ENCODE results near the gene CREBRF. TPM values are rescaled to one million over a fixed set of nuclear protein-coding genes. Genes with fewer than 3 reads are reported as not detected.

CREBRF gene
- total and polyA plus RNA-seq, 2 experiments from 2014 or later, result 2.0 to 3.5 TPM

GRCh38 chr5:173159256-173159655 is 103.1 kb downstream of the CREBRF start:
- Histone ChIP-seq H4K20me1 (replicated peaks; ENCODE audit: insufficient read depth) (0 out of 2 replicates have a peak, but pooled peaks cover 4% of the 10 kb centered on the region), H3K36me3 (ENCODE audit: insufficient read depth) (peaks cover 7% of the 10 kb centered on the region; the same call in 1 of the 2 replicates), H3K4me3 (no peak overlapping the region), H3K27ac (ENCODE audit: low read depth) (no peak overlapping the region), H3K27me3 (ENCODE audit: insufficient read depth) (no peaks in the 10 kb centered on the region), H3K79me2 (replicated peaks; ENCODE audit: insufficient read depth) (no peaks in the 10 kb centered on the region), H3F3A (replicated peaks; ENCODE audit: low read depth) (no peaks in the 10 kb centered on the region), H3K4me2 (no peak overlapping the region), H3K9me2 (ENCODE audit: insufficient read depth) (no peaks in the 10 kb centered on the region), H3K4me1 (ENCODE audit: insufficient read depth) (no peaks in the 10 kb centered on the region), H2AFZ (no peak overlapping the region)
- no peak overlapping the region for H3K27ac Mint-ChIP-seq
- no peaks in the 10 kb centered on the region for H3K9me3 Mint-ChIP-seq
- ATAC-seq (no peak), DNase-seq (ENCODE audit: low spot score) (no peak)
- peaks cover 6% of the 10 kb centered on the region for H3K27me3 Mint-ChIP-seq (ENCODE audit: insufficient read depth, low read depth, poor library complexity)
- no peaks in the 10 kb centered on the region for H3K4me1 Mint-ChIP-seq
- H3K36me3 Mint-ChIP-seq (ENCODE audit: low read depth), result peaks cover 20% of the 10 kb centered on the region
- TF ChIP-seq ZNF331 (CRISPR knock-in tag; IDR thresholded peaks at IDR 0.05; ENCODE audit: low read depth) (no peak), NANOG (IDR thresholded peaks at IDR 0.05; ENCODE audit: borderline replicate concordance) (no peak), CREB1 (CRISPR knock-in tag; IDR thresholded peaks at IDR 0.05; ENCODE audit: low read depth) (no peak), ZNF462 (CRISPR knock-in tag; IDR thresholded peaks at IDR 0.05) (no peak), JUNB (IDR thresholded peaks at IDR 0.05; ENCODE audit: unreplicated experiment) (no peak), STAT1 (IDR thresholded peaks at IDR 0.05; ENCODE audit: unreplicated experiment) (no peak), EZH2phosphoT487 (IDR thresholded peaks at IDR 0.05; ENCODE audit: unreplicated experiment) (no peak), POLR2AphosphoS5 (IDR thresholded peaks at IDR 0.05; ENCODE audit: low read depth) (no peak), ZNF114 (CRISPR knock-in tag; IDR thresholded peaks at IDR 0.05) (no peak)
- TF ChIP-seq, protein P1, sequence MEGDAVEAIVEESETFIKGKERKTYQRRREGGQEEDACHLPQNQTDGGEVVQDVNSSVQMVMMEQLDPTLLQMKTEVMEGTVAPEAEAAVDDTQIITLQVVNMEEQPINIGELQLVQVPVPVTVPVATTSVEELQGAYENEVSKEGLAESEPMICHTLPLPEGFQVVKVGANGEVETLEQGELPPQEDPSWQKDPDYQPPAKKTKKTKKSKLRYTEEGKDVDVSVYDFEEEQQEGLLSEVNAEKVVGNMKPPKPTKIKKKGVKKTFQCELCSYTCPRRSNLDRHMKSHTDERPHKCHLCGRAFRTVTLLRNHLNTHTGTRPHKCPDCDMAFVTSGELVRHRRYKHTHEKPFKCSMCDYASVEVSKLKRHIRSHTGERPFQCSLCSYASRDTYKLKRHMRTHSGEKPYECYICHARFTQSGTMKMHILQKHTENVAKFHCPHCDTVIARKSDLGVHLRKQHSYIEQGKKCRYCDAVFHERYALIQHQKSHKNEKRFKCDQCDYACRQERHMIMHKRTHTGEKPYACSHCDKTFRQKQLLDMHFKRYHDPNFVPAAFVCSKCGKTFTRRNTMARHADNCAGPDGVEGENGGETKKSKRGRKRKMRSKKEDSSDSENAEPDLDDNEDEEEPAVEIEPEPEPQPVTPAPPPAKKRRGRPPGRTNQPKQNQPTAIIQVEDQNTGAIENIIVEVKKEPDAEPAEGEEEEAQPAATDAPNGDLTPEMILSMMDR (conservative IDR thresholded peaks at IDR 0.05; ENCODE audit: low read depth in 2 of 2), result no peak
- no peak overlapping the region for H3K4me3 Mint-ChIP-seq
